GM21423 (cell line): ENCODE measurements around the gene BICD2.

ENCODE experiments used
- ATAC-seq: cut with Tn5 transposase; IDR thresholded peaks from one replicate; pipeline ENCODE4 v1.9.1; 2021; ENCODE audit warnings: mild to moderate bottlenecking, moderate library complexity; ENCODE audit not compliant: unreplicated experiment

Gene BICD2

GRCh38 chr9:92728831-92729734 is 35.5 kb downstream of the BICD2 start:
- no peak for ATAC-seq

- ATAC-seq: no peak
Observed at GRCh38 chr9:92727716-92728700, 36.6 kb downstream of the BICD2 start.

- ATAC-seq: no peak
Observed at GRCh38 chr9:92726971-92727715, 37.5 kb downstream of the BICD2 start.

- no peak for ATAC-seq
Observed at GRCh38 chr9:92726348-92726747, 38.3 kb downstream of the BICD2 start.

- ATAC-seq: no peak
Observed at GRCh38 chr9:92725766-92726165, 38.9 kb downstream of the BICD2 start.

- ATAC-seq: no peak
Observed at GRCh38 chr9:92725266-92725545, 39.4 kb downstream of the BICD2 start.

- no peak for ATAC-seq
Observed at GRCh38 chr9:92724528-92725265, 39.9 kb downstream of the BICD2 start.

GRCh38 chr9:92723801-92724323 is 40.8 kb downstream of the BICD2 start:
- ATAC-seq: no peak

GRCh38 chr9:92723299-92723625 is 41.4 kb downstream of the BICD2 start:
- ATAC-seq: no peak

- ATAC-seq: no peak
Observed at GRCh38 chr9:92722386-92723298, 42.0 kb downstream of the BICD2 start.

- no peak for ATAC-seq
Observed at GRCh38 chr9:92721548-92721947, 43.1 kb downstream of the BICD2 start.

GRCh38 chr9:92720807-92721535 is 43.7 kb downstream of the BICD2 start:
- ATAC-seq: no peak

- no peak for ATAC-seq
Observed at GRCh38 chr9:92720209-92720765, 44.3 kb downstream of the BICD2 start.

- no peak for ATAC-seq
Observed at GRCh38 chr9:92719028-92719647, 45.5 kb downstream of the BICD2 start.

- no peak for ATAC-seq
Observed at GRCh38 chr9:92718086-92719001, 46.3 kb downstream of the BICD2 start.

- no peak for ATAC-seq
Observed at GRCh38 chr9:92717201-92718085, 47.2 kb downstream of the BICD2 start.
